K562 (cell line): ENCODE results near the gene CPLX4.

Experiments used
- ASH1L ChIP-seq: fragments of 450-650 bp; IDR thresholded peaks from 2 replicates; pipeline ENCODE4 v1.6.1; 2018; ENCODE audit warnings: borderline replicate concordance, mild to moderate bottlenecking, low read depth; ENCODE audit not compliant: partially characterized antibody
- CXXC5 ChIP-seq: fragments of 250-450 bp; sonication (Bioruptor Pico); IDR thresholded peaks from 2 replicates; pipeline ENCODE4 v1.8.0; 2022; ENCODE audit warnings: inconsistent platforms, mild to moderate bottlenecking, moderate library complexity
- GATAD2B ChIP-seq: fragments of 450-650 bp; IDR thresholded peaks from 2 replicates; pipeline ENCODE4 v1.6.1; 2017; ENCODE audit warnings: mild to moderate bottlenecking, borderline replicate concordance
- HDAC6 ChIP-seq: IDR thresholded peaks from 2 replicates; pipeline ENCODE4 v1.6.1; 2012; ENCODE audit warnings: low read depth, mild to moderate bottlenecking, control low read depth, inconsistent platforms, low read length, moderate library complexity
- NFIC ChIP-seq: fragments of 450-650 bp; IDR thresholded peaks from 2 replicates; pipeline ENCODE4 v1.6.1; 2017; ENCODE audit warnings: mild to moderate bottlenecking, inconsistent platforms
- POLR2A ChIP-seq: fragments of 450-650 bp; conservative IDR thresholded peaks from 2 replicates; pipeline ENCODE4 v1.6.1; 2016
- SMC3 ChIP-seq: conservative IDR thresholded peaks from 2 replicates; pipeline ENCODE4 v1.6.1; 2011; ENCODE audit warnings: low read depth, low read length, improper control_type of control experiment; ENCODE audit not compliant: insufficient read depth
- ZNF445 ChIP-seq: fragments of 250-450 bp; sonication (Bioruptor Pico); IDR thresholded peaks from 2 replicates; pipeline ENCODE4 v1.4.0; 2020; ENCODE audit warnings: low read depth, mild to moderate bottlenecking, moderate library complexity
- TF ChIP-seq, protein P1 (sequence below), 3 experiments: IDR thresholded peaks in 2 of 3; conservative IDR thresholded peaks in 1 of 3; 2 replicates each; pipeline ENCODE4 v1.5.1; 2011 to 2012; ENCODE audit warnings: low read length in 3 of 3, mild to moderate bottlenecking in 3 of 3, control low read depth in 2 of 3, improper control_type of control experiment in 1 of 3, inconsistent platforms in 1 of 3, low read depth in 1 of 3, mixed read lengths in 1 of 3, moderate library complexity in 1 of 3; ENCODE audit not compliant: insufficient read depth in 2 of 3
- TF ChIP-seq, protein P2 (sequence below), 2 experiments: IDR thresholded peaks; 2 replicates each; pipeline ENCODE4 v1.6.1; 2012; ENCODE audit warnings: improper control_type of control experiment in 2 of 2, low read depth in 2 of 2, low read length in 2 of 2, borderline replicate concordance in 1 of 2

DNA sequence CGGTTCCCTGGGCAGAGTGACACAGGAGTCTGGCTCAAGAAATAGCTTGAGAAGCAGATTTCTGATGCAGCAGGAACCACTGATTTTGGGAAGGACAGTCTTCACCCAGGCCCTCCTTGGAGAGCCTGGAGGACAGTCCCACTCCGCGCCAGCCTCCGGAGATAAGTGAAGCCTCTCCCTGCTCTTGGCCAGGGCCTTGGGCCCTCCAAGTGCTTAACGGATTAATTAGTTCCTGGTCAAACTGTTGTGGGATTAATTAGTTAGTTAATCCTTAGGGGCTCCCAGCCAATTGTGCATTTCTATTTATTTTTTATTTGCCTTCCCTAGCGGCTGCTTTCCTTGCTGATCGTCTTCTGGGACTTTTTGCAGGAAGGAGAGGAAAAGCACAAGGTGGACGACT, 19.6 kb downstream of the CPLX4 start:
- TF ChIP-seq HDAC6 (no peak), ASH1L (no peak), NFIC (no peak), ZNF445 (CRISPR knock-in tag) (no peak), CXXC5 (no peak), SMC3 (no peak), GATAD2B (no peak), POLR2A (no peak)
- TF ChIP-seq, protein P1, sequence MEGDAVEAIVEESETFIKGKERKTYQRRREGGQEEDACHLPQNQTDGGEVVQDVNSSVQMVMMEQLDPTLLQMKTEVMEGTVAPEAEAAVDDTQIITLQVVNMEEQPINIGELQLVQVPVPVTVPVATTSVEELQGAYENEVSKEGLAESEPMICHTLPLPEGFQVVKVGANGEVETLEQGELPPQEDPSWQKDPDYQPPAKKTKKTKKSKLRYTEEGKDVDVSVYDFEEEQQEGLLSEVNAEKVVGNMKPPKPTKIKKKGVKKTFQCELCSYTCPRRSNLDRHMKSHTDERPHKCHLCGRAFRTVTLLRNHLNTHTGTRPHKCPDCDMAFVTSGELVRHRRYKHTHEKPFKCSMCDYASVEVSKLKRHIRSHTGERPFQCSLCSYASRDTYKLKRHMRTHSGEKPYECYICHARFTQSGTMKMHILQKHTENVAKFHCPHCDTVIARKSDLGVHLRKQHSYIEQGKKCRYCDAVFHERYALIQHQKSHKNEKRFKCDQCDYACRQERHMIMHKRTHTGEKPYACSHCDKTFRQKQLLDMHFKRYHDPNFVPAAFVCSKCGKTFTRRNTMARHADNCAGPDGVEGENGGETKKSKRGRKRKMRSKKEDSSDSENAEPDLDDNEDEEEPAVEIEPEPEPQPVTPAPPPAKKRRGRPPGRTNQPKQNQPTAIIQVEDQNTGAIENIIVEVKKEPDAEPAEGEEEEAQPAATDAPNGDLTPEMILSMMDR (IDR thresholded peaks at IDR 0.05 in 2 of 3, conservative IDR thresholded peaks at IDR 0.05 in 1 of 3; ENCODE audit: insufficient read depth in 2 of 3, low read depth in 1 of 3, low read length in 3 of 3) = no peak
- TF ChIP-seq, protein P2, sequence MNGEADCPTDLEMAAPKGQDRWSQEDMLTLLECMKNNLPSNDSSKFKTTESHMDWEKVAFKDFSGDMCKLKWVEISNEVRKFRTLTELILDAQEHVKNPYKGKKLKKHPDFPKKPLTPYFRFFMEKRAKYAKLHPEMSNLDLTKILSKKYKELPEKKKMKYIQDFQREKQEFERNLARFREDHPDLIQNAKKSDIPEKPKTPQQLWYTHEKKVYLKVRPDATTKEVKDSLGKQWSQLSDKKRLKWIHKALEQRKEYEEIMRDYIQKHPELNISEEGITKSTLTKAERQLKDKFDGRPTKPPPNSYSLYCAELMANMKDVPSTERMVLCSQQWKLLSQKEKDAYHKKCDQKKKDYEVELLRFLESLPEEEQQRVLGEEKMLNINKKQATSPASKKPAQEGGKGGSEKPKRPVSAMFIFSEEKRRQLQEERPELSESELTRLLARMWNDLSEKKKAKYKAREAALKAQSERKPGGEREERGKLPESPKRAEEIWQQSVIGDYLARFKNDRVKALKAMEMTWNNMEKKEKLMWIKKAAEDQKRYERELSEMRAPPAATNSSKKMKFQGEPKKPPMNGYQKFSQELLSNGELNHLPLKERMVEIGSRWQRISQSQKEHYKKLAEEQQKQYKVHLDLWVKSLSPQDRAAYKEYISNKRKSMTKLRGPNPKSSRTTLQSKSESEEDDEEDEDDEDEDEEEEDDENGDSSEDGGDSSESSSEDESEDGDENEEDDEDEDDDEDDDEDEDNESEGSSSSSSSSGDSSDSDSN (IDR thresholded peaks at IDR 0.05; ENCODE audit: borderline replicate concordance in 1 of 2, low read depth in 2 of 2, low read length in 2 of 2) = no peak
